ENCODE results near the gene CSTPP1. TPM values are rescaled to one million over a fixed set of nuclear protein-coding genes. Genes with fewer than 3 reads are reported as not detected.

Gene CSTPP1
- total and polyA plus RNA-seq, 2 donors (not counting 3 experiments of a cell fraction or from before 2014, with no cell fraction given) = 25.9 to 38.2 TPM

DNA sequence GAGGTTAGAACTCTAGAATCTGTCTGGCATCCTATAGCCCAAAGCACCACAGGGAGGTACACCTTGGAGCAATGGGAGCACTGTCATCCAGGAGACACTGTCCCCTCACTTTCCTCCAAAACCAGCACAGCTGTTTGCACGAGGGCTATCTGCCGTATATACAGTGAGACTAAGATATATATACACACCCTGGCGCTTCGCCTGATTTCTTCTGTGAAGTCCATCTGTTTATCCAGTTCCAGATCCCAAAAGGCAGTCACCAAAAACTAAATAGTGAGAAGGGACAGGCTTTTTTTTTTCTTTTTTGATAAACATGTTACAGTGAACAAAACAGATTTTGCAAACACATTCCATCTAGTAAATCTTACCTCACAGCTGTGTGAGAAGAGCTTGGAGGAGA, 171.7 kb downstream of the CSTPP1 start:
- H3K4me1 ChIP-seq (ENCODE audit: control insufficient read depth, extremely low read depth, insufficient read depth, low read length) = no peaks in the 10 kb centered on the region
- no peaks in the 10 kb centered on the region for H3K27me3 ChIP-seq (ENCODE audit: control insufficient read depth in 2 of 2, insufficient read depth in 2 of 2, low read length in 2 of 2)
- H3K9me3 ChIP-seq (replicated peaks; ENCODE audit: control insufficient read depth, insufficient read depth, low read length) = no peaks in the 10 kb centered on the region
- H3K9me1 ChIP-seq (replicated peaks; ENCODE audit: control insufficient read depth, extremely low read depth, insufficient read depth, low read length) = no peaks in the 10 kb centered on the region
- H3K4me2 ChIP-seq (ENCODE audit: insufficient read depth, low read length) = no peak overlapping the region
- no TSS peak for BruUV-seq (replicated peaks)
- CTCF ChIA-PET = no interaction called here
- H2AFZ ChIP-seq (ENCODE audit: low read depth, low read length) = no peak overlapping the region
- no peak overlapping the region for H3K4me3 ChIP-seq (replicated peaks in 1 of 3; ENCODE audit: insufficient read depth in 1 of 3, low read depth in 1 of 3, low read length in 3 of 3)
- TF ChIP-seq FOS (IDR thresholded peaks at IDR 0.05; ENCODE audit: borderline replicate concordance, insufficient read depth, low read length) = no peak
- no peak for TF ChIP-seq POLR2A (IDR thresholded peaks at IDR 0.05; ENCODE audit: low read depth, low read length)
- TF ChIP-seq EZH2 (IDR thresholded peaks at IDR 0.05; ENCODE audit: borderline replicate concordance, low read depth, low read length, severe bottlenecking) = no peak
- no peak for TF ChIP-seq JUN (IDR thresholded peaks at IDR 0.05; ENCODE audit: borderline replicate concordance, insufficient read depth, insufficient read length, low read depth)
- TF ChIP-seq GATA2 (IDR thresholded peaks at IDR 0.05; ENCODE audit: insufficient read depth, insufficient read length, low read depth, low read length) = no peak
- TF ChIP-seq CTCF (IDR thresholded peaks at IDR 0.05; ENCODE audit: extremely low read depth in 1 of 2, insufficient read depth in 1 of 2, low read depth in 1 of 2, low read length in 2 of 2) = no peak
- no peaks in the 10 kb centered on the region for H3K79me2 ChIP-seq (ENCODE audit: control insufficient read depth, insufficient read depth, low read length)
- H4K20me1 ChIP-seq (replicated peaks; ENCODE audit: control insufficient read depth, extremely low read depth, insufficient read depth, low read length) = no peaks in the 10 kb centered on the region
- dilution Hi-C loops (cut with MboI; ENCODE audit: extremely low pct_ligation_motif_present, low sequenced_read_pairs) = no loop called here
- H3K36me3 ChIP-seq (ENCODE audit: control insufficient read depth in 2 of 2, extremely low read depth in 1 of 2, insufficient read depth in 2 of 2, low read length in 2 of 2) = no peaks in the 10 kb centered on the region
- FAIRE-seq (no peak), DNase-seq (ENCODE audit: low read depth, low spot score) (no peak)
- H3K27ac ChIP-seq (ENCODE audit: insufficient read depth, low read depth, low read length) = no peak overlapping the region
- intact Hi-C loops (cut with micrococcal nuclease) = no loop called here
- POLR2A ChIA-PET = no interaction called here
- no peak overlapping the region for H3K9ac ChIP-seq (replicated peaks; ENCODE audit: extremely low read depth, insufficient read depth, low read length)

All from endothelial cell of umbilical vein (primary cell).